ENCODE measurements around the gene ZFAND2A. TPM values are rescaled to one million over a fixed set of nuclear protein-coding genes. Genes with fewer than 3 reads are reported as not detected.

The ZFAND2A gene
- total RNA-seq, 1 experiment from 2014 or later: 52.5 TPM

DNA sequence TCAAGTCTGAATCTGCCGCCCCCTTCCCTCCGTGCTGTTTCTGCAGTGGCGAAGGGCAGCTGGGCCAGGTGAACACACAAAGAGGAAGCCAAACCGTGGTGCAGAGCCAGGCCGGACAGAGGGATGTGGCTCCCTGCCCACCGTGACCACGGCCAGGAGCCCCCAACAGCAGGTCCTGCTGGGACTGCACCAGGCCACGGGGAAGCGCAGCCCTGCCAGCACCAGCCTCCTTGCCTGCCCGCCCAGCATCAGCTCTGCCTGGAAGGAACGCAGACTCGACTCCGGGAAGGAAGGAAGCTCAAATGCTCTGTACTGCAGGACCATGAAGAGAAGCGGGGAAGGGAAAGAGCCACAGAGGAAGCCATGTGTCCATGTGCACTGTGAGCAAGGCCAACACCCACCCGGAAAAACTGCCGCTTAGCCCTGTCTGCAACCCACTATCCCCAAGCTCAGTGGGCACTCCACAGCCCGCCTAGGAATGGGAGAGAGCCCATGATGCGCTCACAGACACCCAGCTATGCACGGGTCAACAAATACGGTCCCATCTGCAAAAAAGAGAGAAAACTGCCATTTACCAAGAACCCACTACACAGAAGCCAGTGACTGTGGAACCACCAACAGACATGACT, 53.1 kb downstream of the ZFAND2A start:
- no peak for DNase-seq (ENCODE audit: low spot score)

DNA sequence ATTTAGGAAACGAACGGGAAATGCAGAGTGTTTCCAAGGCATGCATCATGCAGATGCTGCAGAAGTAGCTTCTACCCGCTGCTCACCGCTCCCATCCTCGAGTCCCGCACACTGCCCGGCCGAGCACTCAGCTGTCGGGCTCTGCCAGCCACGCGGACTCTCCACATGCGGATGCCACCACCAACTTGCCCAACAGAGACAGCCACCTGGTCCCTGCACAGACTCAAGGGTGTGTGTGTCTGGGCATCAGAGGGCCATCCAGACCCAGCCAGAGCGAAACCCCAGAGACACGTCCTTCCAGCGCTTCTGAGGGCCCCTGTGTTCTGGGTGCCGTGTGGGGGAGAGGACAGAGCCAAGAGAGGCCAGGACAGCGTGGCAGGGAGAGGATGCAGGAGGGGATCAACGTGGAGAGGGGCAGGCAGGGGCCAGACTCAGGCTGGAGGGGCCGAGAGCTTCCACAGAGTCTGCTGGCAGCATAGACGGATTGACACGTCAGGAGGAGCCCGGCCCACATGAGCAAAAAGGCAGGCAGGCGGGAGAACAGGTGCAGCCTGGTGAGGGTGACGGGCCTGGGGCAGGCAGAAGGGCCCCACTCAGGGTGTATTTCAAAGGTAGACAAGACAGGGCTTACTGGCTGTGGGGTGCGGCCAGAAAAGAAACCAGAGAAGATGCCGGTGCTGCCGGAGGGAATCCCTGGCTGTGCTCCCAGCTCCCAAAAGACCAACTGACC, 53.8 kb downstream of the ZFAND2A start:
- no peak for DNase-seq (ENCODE audit: low spot score)

DNA sequence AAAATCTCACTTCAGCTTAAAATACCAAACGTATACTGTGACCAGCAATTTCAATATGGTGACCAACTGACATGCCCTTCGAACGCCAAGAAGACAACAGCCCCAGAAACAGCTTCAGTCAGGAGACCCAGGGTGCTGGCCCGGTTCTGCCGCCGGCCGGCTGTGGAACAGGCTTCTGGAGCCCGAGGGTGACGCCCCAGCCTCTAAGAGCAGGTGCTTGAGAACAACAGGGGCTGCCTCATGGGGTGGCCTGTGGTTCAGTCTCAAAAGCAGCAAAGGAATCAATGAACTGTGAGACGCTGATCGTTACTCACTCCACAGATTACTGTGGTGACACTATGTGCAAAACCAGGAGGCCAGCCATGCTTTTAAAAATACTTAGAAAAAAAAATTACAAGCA, 54.8 kb downstream of the ZFAND2A start:
- no peak for DNase-seq (ENCODE audit: low spot score)

DNA sequence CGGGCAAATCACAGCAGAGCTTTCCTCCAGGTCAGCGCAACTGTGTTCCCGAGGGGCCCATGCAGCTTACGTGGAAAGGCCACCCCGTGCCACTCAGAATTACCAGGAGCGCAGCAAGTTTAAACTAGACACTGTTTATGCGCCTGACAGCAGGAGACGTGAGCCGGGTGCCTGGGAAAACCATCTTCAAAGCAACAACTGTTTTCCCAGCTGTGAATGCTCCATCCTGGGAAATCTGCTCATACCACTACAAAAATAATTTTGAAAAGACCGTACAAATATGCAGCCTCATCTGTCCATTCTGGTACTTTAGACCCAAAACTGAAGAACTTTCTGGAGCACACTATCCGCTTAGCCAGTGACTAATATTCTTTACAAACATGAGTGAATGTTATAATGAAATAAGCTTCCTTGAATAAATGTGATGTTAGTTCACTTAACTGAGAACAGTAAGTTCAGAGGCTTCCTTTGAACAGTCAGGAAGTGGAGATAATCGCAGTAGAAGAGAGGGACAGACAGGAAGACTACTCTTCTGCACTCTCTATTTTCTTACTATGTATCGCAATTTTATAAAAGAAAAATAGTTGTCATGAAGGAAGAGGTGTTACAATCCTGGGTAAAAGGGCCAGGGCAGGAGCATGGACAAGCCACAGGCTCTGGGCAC, 55.3 kb downstream of the ZFAND2A start:
- no peak for DNase-seq (ENCODE audit: low spot score)

DNA sequence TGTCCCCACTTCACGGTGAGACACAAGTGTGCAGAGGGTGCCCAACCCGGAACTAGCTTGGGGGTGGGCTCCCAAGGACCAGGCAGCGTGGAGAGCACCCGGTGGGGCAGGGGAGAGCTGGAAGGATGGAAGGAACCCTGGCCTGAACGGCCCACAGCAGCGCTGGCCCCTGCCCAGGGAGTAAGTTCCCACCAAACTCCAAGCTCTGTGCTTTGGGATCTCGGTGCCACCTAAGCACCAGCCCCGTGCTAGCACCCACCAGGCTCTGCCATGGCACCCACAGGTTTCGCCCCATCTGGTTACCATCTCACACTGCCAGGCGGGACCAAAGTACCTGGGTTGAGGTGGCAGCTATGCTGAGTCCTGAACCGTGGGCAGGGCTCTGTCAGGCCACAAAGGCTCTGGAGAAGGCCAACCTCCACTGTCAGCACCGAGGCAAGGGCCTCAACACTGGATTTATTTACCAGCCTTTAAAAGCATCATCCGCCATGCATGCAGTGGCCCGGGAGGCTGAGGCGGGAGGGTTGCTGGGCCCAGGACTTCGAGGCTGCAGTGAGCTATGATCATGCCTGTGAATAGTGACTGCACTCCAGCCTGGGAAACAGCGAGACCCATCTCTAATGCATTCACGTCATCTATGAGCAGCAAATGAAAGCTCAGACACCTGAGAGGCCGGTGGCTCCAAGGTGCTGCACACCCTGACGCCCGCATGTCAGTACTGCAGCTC, 56.0 kb downstream of the ZFAND2A start:
- no peak for DNase-seq (ENCODE audit: low spot score)

DNA sequence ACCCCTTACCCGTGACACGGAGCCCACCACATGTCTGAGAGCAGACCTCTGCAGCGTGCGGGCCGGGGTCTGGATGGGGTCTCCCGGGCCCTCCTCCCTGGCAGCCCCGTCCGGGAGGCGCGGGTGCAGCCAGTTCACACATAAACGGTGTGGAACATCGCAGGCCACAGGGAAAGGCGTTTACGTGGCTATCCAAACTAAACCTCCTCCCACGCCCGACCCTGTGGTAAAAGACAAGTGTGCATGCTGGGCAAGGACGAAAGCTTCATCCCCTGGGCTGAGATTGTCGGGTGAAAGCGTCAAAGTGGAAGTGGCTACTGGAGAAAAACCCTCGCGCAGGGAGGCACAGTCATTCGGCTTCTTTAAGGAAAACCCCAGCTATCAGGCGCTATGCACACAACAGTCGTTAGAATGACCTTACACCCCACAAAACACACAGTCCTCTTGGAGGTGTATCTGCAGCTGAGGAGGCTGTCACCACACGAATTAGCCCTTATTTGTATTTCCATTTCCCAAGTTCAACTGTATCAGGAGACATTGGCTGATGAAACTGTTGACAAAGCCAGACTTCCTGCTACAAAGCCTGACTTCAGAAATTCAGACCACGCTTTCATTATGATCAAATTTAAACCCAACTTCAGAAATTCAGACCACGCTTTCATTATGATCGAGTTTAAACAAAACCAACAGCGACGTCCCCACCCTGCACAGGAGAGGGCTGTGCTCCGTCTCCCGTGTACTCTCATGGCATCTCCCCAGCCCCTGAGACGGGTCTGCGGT, 56.8 kb downstream of the ZFAND2A start:
- DNase-seq (ENCODE audit: low spot score): no peak

Other genes with a start within 250 kb of the ZFAND2A start
- gene ADAP1, start 205.5 kb downstream of the ZFAND2A start, total RNA-seq (2014; rRNA removed; shearing (Covaris generic)): 0.82 and 1.4 TPM in 2 replicates
- 8.3 and 10.2 TPM in 2 replicates for gene COX19, start 184.6 kb downstream of the ZFAND2A start, total RNA-seq (2014; rRNA removed; shearing (Covaris generic))
- gene CYP2W1, start 177.0 kb downstream of the ZFAND2A start, total RNA-seq (2014; rRNA removed; shearing (Covaris generic)): not detected in 2 replicates
- gene GPR146, start 115.7 kb downstream of the ZFAND2A start, total RNA-seq (2014; rRNA removed; shearing (Covaris generic)): 3.4 and 5.7 TPM in 2 replicates
- gene GPER1, start 72.1 kb downstream of the ZFAND2A start, total RNA-seq (2014; rRNA removed; shearing (Covaris generic)): 0.97 and 1.5 TPM in 2 replicates
- not detected in 2 replicates for gene UNCX, start 72.7 kb upstream of the ZFAND2A start, total RNA-seq (2014; rRNA removed; shearing (Covaris generic))

Data from H4 (cell line).